T-helper 1 cell treated with Interleukin-12 subunit alpha and Interleukin-12 subunit beta and Interleukin-4 antibody, amounts not matched to agents 30 μg/mL and 1 μg/mL, for 36 hours (primary cell): ENCODE measurements around the gene SUSD3.

Experiments
- H3K27ac Mint-ChIP-seq: one replicate; pipeline ENCODE4 v1.8.0; 2021; ENCODE audit warnings: mild to moderate bottlenecking, mixed read lengths
- H3K27me3 Mint-ChIP-seq: one replicate; pipeline ENCODE4 v1.8.0; 2021; ENCODE audit warnings: low read depth, mixed read lengths
- H3K36me3 Mint-ChIP-seq: one replicate; pipeline ENCODE4 v1.8.0; 2021; ENCODE audit warnings: low read depth, mixed read lengths
- H3K4me1 Mint-ChIP-seq: one replicate; pipeline ENCODE4 v1.8.0; 2021; ENCODE audit warnings: low read depth, mixed read lengths
- H3K4me3 Mint-ChIP-seq: one replicate; pipeline ENCODE4 v1.8.0; 2021; ENCODE audit warnings: mild to moderate bottlenecking, moderate library complexity, mixed read lengths
- H3K9me3 Mint-ChIP-seq: one replicate; pipeline ENCODE4 v1.8.0; 2021; ENCODE audit warnings: mixed read lengths

SUSD3 gene

DNA sequence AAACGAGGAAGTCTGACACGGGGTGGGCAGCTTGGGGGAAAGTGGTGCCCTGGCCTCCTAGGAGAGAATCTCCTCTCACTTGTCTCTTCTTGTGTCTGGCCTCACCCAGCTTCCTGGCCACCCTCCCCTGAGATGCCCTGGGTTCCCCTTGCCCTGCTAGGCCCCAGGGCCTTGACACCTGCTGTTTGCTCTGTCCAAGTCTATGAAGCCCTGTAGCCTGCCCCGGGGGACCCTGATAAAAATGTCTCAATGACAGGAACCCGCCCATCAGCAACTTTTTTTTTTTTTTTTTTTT lies 35.0 kb upstream of the SUSD3 start:
- Mint-ChIP-seq H3K27ac (peak overlapping the region; percentile 73), H3K4me1 (peaks cover 46% of the 10 kb centered on the region), H3K36me3 (peaks cover 46% of the 10 kb centered on the region), H3K4me3 (no peak overlapping the region), H3K9me3 (no peaks in the 10 kb centered on the region), H3K27me3 (no peaks in the 10 kb centered on the region)

DNA sequence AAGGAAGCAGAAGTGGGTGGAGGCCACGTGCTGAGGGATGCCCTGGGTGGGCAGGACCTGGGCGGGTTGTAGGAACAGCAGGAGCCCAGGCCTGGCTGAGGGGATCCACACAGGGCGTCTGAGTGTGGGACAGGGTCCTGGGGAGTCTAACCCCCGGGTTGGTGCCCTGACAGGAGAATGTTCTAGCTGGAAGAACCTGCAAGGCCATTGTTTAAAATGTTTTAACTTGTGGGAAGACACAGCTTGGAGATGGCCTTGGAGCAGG lies 33.9 kb upstream of the SUSD3 start:
- Mint-ChIP-seq H3K4me1 (peaks cover 49% of the 10 kb centered on the region), H3K4me3 (no peak overlapping the region), H3K36me3 (peaks cover 45% of the 10 kb centered on the region), H3K9me3 (no peaks in the 10 kb centered on the region), H3K27me3 (no peaks in the 10 kb centered on the region), H3K27ac (peak overlapping the region; percentile 79)

DNA sequence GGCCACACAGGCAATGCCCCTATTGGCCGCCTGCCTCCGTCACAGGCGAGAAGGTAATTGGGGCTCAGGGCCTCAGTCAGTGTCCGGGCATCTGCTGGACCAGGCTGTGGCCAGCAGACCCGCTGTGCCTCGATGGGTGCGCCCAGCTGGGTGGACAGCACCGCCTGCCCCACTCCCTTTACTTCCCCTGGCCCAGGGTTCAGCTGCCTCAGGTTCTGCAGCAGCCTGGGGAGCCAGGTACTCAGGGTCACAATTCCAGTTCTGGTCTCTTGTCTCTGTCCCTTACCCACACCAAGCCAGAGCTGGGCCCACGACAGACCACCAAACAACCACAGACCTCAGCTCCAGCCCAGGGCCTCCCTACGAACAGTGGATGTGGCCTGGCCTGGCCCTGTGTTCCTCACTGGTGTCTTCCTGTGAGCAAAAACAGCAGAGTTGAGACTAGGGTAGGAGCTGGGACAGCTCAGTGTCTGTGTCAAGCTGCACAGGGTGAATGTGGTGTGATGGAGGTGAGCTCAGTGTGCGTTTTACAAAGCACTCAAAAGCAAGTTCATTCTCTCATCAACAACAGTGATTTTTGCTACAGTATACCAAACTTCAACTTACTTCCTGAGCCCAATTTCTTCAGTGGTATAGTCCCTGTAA lies 33.4 kb upstream of the SUSD3 start:
- Mint-ChIP-seq H3K27me3 (no peaks in the 10 kb centered on the region), H3K4me3 (peak overlapping the region; percentile 64), H3K27ac (peak overlapping the region; percentile 89), H3K36me3 (peaks cover 49% of the 10 kb centered on the region), H3K4me1 (peaks cover 52% of the 10 kb centered on the region), H3K9me3 (no peaks in the 10 kb centered on the region)

DNA sequence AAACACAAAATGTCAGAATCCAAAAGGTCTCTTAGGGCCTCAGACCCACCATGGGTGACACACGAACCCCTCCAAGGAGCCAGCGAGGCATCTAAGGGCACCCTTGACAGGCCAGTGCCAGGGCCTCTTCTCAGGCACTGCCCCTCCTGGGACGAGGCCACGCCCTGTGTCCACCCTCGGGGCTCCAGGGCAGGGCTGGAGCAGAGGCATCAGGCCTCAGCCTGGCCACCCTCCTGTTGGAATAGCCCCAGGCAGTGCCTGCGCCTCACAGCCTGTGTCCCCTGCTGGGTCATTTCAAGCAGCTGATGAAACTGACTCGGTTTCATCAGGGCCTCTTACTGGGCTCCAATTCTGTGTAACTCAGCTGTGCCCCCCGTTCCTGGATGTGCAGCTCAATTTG lies 32.8 kb upstream of the SUSD3 start:
- H3K27me3 Mint-ChIP-seq = no peaks in the 10 kb centered on the region

DNA sequence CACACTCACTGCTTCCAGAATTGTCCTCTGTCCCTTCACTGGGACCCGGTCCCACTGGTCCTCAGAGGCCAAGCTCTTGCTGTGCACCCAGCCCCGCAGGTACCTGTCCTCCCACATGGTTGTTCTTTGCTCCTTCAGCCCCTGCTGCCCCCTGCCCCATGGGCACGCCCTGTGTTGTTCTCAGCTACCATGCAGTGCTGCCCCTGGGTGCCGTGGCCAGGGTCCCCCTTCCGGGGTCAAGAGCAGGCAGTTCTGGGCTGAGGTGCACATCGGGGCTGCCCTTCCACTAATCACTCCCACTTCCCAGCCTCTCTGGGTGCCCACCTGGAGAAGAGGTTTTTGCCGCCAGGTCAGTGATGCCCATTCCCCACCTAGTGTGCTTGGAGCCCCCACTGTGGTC lies 31.9 kb upstream of the SUSD3 start:
- peaks cover 57% of the 10 kb centered on the region for H3K36me3 Mint-ChIP-seq
- H3K27ac Mint-ChIP-seq = peak overlapping the region; percentile 49
- no peak overlapping the region for H3K4me3 Mint-ChIP-seq
- no peaks in the 10 kb centered on the region for H3K27me3 Mint-ChIP-seq
- H3K4me1 Mint-ChIP-seq = peaks cover 50% of the 10 kb centered on the region
- H3K9me3 Mint-ChIP-seq = no peaks in the 10 kb centered on the region

More for the DNA sequence above, 32.8 kb upstream of the SUSD3 start:
- Mint-ChIP-seq H3K4me3 (no peak overlapping the region), H3K9me3 (no peaks in the 10 kb centered on the region), H3K27ac (peak overlapping the region; percentile 89), H3K4me1 (peaks cover 49% of the 10 kb centered on the region), H3K36me3 (peaks cover 54% of the 10 kb centered on the region)

DNA sequence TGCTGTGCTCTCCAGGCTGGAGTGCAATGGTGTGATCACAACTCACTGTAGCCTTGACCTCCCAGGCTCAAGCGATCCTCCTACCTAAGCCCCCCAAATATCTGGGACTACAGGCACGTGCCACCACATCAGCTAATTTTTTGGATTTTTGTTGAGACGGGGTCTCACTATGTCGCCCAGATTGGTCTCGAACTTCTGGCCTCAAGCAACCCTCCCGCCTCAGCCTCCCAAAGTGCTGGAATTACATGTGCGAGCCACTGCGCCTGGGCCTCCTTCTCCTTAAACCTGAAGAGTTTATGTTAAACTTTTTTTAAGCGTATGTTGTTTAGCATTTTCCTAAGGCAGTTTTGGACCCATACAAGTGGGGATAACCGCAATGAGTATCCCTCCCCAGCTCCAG lies 30.8 kb upstream of the SUSD3 start:
- no peaks in the 10 kb centered on the region for H3K27me3 Mint-ChIP-seq
- peak overlapping the region; percentile 72 for H3K4me3 Mint-ChIP-seq
- H3K27ac Mint-ChIP-seq = peak overlapping the region; percentile 92
- H3K36me3 Mint-ChIP-seq = peaks cover 58% of the 10 kb centered on the region
- H3K4me1 Mint-ChIP-seq = peaks cover 52% of the 10 kb centered on the region
- no peaks in the 10 kb centered on the region for H3K9me3 Mint-ChIP-seq

DNA sequence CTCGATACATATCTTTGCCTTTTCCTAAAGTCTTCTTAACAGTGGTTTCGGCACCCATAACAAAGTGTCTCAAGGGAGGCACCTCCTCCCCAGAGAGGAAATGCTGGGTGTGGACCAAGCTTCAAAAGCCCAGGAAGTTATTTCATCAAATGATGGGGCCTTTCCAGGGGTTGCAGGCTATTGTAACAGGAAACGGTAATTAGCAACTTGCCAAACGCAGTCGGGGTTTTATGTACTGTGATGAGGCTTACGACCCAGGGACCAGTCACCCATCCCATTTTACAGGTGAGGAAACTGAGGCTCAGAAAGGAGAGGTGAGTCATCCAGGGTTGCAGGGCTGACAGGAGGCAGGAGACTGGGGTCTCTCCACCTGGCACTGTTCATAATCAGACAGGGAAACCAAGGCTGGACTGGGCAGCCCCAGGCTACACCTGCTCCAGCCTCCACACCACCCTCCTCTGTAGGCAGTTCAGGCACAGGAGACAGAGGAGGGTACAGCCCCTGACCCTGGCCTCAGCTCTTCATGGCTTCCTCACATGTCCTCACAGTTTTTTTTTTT lies 30.0 kb upstream of the SUSD3 start:
- H3K36me3 Mint-ChIP-seq = peaks cover 56% of the 10 kb centered on the region
- peak overlapping the region; percentile 72 for H3K4me3 Mint-ChIP-seq

DNA sequence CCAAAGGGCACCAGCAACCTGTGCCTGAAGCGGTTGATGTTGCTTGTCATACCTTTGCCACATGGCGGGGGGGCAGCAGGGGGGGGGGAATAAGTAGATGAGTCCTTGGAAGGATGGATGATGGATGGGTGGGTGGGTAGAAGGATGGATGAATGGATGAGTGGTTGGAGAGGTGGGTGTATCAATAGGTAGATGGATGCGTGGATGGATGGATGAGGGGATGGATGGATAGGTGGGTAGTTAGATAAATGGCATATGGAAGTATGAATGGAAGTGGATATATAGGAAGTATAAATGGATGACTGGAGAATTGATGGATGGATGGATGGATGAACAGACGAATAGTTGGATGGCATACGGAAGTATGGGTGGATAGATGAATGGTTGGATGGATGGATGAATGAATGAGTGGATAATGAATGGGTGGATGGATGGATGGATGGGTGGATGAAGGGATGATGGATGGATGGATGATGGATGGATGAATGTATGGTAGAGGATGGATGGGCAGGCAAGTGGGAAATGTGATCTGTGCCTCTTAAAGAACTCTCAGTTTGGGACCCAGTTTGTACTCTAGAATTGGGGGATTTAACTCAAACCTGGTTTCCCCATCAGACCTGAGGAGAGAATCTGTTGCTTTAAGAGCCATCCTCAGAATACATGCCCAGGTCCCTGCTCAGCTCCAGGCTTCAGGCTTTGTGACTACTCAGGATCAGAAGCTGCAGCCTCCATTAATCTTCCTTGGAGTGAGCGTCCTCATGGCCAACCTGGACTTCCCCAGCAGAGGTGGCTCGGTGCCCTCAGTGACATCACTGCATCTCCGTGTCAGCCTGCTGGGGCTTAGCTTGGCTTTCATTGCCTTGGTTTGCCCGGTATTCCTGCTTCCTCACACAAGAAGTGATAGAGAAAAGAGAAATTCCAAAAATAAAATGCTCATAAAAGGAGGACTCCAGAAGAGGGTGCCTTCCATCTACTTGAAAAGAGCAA lies 27.6 kb upstream of the SUSD3 start:
- H3K4me3 Mint-ChIP-seq = no peak overlapping the region
- H3K27ac Mint-ChIP-seq = peak overlapping the region; percentile 31
- peaks cover 51% of the 10 kb centered on the region for H3K36me3 Mint-ChIP-seq
- H3K27me3 Mint-ChIP-seq = no peaks in the 10 kb centered on the region
- H3K4me1 Mint-ChIP-seq = peaks cover 41% of the 10 kb centered on the region
- no peaks in the 10 kb centered on the region for H3K9me3 Mint-ChIP-seq

More for the DNA sequence above, 30.0 kb upstream of the SUSD3 start:
- Mint-ChIP-seq H3K27me3 (no peaks in the 10 kb centered on the region), H3K4me1 (peaks cover 52% of the 10 kb centered on the region), H3K9me3 (no peaks in the 10 kb centered on the region), H3K27ac (peak overlapping the region; percentile 92)

DNA sequence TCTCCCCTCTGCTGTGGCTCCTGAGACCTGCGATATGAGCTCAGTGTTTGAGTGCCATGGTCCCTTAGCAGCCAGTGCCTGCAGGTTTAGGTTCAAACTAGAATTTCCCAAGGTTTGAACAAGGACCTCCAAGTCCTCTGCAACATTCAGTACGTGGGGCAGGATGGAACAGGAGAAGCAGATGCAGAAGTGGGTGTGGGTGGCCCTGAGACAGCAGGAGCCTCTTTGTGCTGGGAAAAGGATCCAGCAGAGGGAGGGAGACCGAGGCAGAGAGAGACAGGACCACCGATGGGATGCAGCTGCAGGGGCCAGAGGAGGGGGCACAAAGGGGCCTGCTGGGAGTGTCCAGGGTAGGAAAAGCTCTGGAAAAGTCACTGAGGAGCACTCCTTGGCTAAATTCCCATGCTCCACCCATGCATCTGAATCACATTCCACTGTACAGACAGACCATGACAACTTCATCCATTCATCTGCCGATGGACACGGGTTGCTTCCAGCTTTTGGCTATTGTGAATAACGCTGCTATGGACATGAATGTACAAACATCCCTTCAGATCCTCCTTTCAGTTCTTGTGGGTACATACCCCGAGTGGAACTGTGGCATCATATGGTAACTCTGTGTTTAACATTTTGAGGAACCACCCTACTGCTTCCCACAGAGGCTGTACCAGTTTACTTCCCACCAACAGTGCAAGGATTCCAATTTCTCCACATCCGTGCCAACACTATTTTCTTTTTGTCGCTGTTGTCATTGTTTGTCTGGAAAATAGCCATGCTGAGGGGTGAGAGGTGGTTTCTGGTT lies 26.7 kb upstream of the SUSD3 start:
- peaks cover 40% of the 10 kb centered on the region for H3K4me1 Mint-ChIP-seq
- no peak overlapping the region for H3K4me3 Mint-ChIP-seq
- H3K9me3 Mint-ChIP-seq = no peaks in the 10 kb centered on the region
- peaks cover 53% of the 10 kb centered on the region for H3K36me3 Mint-ChIP-seq
- peak overlapping the region; percentile 71 for H3K27ac Mint-ChIP-seq
- no peaks in the 10 kb centered on the region for H3K27me3 Mint-ChIP-seq

DNA sequence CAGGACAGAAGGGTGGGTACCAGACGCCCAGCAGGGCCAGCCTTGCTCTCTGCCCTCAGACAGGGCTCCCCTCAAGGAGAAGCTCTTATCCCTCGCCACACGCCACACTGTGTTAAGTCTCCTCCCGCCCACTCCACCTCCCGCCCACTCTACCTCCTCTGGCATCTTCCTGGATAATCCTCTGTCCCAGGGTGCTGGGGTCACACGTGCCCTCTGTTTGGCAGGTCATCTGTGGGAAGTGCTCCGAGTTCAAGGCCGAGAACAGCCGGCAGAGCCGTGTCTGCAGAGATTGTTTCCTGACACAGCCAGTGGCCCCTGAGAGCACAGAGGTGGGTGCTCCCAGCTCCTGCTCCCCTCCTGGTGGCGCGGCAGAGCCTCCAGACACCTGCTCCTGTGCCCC lies 26.0 kb upstream of the SUSD3 start:
- H3K4me3 Mint-ChIP-seq = no peak overlapping the region
- no peaks in the 10 kb centered on the region for H3K27me3 Mint-ChIP-seq
- H3K27ac Mint-ChIP-seq = peak overlapping the region; percentile 71
- H3K4me1 Mint-ChIP-seq = peaks cover 34% of the 10 kb centered on the region
- no peaks in the 10 kb centered on the region for H3K9me3 Mint-ChIP-seq
- H3K36me3 Mint-ChIP-seq = peaks cover 50% of the 10 kb centered on the region

DNA sequence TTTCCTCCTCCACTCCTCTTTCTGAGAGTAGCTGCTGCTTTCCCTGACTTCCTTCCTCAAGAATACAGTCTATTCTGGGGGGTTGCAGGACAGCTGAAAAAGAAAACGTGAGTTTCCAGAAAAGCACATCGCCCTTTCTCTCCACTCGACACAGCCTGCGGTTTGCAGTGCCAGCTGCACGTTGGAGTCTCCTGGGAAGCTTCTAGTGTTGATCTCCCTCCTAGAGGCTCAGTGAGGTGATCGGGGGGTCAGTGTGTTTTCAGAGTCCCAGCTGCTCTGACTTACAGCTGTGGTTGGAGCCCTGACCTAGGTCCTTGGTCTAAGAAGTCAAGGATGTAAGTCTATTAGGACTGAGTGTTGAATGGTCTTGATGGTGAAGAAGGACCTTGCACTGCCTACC lies 25.0 kb upstream of the SUSD3 start:
- Mint-ChIP-seq H3K36me3 (peaks cover 45% of the 10 kb centered on the region), H3K27me3 (no peaks in the 10 kb centered on the region), H3K9me3 (no peaks in the 10 kb centered on the region), H3K27ac (peak overlapping the region; percentile 73), H3K4me1 (peaks cover 25% of the 10 kb centered on the region), H3K4me3 (no peak overlapping the region)

DNA sequence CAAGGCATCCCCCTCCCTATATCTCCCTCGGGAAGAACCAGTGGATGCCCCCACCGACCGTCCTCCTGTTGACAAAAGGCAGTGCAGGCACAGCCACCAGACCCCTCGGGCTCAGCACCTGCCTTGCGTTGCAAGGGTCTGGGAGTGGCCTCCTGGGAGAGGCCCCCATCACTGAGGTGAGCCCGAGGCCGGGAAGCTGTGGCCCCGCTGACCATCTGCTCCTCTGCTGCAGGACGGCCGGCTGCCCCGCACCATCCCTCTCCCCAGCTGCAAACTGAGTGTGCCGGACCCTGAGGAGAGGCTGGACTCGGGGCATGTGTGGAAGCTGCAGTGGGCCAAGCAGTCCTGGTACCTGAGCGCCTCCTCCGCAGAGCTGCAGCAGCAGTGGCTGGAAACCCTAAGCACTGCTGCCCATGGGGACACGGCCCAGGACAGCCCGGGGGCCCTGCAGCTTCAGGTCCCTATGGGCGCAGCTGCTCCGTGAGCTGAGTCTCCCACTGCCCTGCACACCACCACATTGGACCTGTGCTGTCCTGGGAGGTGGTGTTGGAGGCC lies 23.3 kb upstream of the SUSD3 start:
- no peak overlapping the region for H3K27ac Mint-ChIP-seq
- peaks cover 14% of the 10 kb centered on the region for H3K4me1 Mint-ChIP-seq
- H3K9me3 Mint-ChIP-seq = no peaks in the 10 kb centered on the region
- H3K27me3 Mint-ChIP-seq = no peaks in the 10 kb centered on the region
- peaks cover 34% of the 10 kb centered on the region for H3K36me3 Mint-ChIP-seq
- no peak overlapping the region for H3K4me3 Mint-ChIP-seq

DNA sequence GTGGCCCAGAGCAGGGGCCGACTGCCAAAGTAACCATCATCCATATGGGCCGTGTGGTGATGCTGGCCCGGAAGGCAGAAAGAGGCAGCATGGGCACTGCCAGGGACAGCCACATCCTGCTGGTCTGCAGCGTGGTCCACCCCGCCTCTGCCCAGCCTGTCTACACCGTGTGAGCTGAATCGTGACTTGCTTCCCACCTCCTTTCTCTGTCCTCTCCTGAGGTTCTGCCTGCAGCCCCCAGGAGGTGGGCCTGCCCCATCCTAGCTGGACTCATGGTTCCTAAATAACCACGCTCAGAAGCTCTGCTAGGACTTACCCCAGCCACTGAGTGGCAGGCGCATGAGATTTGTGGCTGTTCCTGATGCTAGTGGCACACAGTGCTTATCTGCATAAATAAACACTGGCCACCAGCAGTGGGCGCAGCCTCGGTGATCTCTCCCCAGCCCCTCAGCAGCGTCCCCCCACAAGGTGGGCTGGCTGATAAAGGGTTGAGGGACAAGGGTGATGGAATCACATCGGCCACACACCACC lies 22.6 kb upstream of the SUSD3 start:
- Mint-ChIP-seq H3K4me3 (no peak overlapping the region), H3K27me3 (no peaks in the 10 kb centered on the region), H3K27ac (no peak overlapping the region), H3K36me3 (peaks cover 29% of the 10 kb centered on the region), H3K4me1 (peaks cover 10% of the 10 kb centered on the region), H3K9me3 (no peaks in the 10 kb centered on the region)

DNA sequence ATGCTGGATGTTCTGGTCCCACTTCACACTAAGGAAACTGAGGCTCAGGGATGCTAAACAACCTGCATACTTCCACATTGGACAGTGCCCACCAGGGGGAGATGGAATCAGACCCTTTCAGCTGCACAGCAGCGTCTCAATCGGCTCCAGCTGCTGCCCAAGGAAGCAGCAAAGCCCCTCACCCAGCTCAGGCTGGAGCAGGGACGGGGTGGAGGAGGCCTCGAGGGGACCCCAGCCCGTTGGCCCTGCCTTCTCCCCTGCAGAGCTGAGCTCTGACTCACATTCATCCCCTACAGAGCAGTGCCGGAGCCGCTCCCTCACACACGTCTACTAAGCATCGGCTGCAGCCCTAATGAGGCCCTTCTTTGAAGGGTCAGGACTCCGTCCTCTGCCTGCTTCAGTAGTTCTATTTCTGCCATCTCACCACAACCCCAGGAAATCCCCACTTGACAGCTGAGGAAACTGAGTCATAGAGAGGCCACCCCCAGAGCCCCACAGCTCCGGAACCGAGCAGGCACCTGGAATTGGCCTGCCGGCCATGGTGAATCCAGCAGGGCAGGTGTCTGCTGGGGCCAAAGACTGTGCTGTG lies 21.5 kb upstream of the SUSD3 start:
- peaks cover 19% of the 10 kb centered on the region for H3K36me3 Mint-ChIP-seq
- no peaks in the 10 kb centered on the region for H3K9me3 Mint-ChIP-seq
- H3K4me1 Mint-ChIP-seq = peaks cover 13% of the 10 kb centered on the region
- H3K27me3 Mint-ChIP-seq = no peaks in the 10 kb centered on the region
- H3K27ac Mint-ChIP-seq = no peak overlapping the region
- H3K4me3 Mint-ChIP-seq = no peak overlapping the region
